ENCODE measurements around the gene ANO2.
A peak's percentile ranks its signal among the peaks of the same experiment; 100 is the strongest.
"Not testable (repeated sequence)": the region's sequence is repeated elsewhere in the genome, so short reads cannot be mapped to it uniquely, and the experiment has no call there.

The ANO2 gene

DNA sequence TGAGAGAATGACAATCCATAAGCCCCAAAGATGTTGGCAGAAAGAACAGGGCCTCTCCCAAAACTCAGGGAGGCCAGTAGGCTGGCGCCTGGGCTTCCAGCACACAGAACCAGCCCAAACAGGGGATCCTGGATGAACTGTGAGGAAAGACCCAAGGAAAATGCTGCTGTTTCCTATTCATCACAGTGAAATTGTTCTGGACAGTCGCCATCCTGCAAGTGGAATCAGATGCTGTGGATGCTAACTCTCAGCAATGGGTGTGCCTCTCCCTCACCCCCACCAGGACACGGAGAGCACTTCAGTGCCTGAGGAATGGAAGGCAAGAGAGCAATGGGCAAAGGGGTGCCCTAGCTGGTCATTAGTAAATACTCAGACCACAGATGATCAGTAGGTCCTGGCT is 80.8 kb downstream of the ANO2 start:
- no peak for DNase-seq (ENCODE audit: low read depth, low spot score)
- no peak overlapping the region for H3K4me3 ChIP-seq (ENCODE audit: insufficient read length, low read depth)
- H3K9ac ChIP-seq (ENCODE audit: insufficient read length, low read depth): no peak overlapping the region
- no peaks in the 10 kb centered on the region for H3K27me3 ChIP-seq (ENCODE audit: insufficient read depth, insufficient read length)
- peaks cover 7% of the 10 kb centered on the region; the same call in 1 of the 2 replicates for H3K9me3 ChIP-seq (ENCODE audit: insufficient read depth, low read length)
- H3K4me1 ChIP-seq (ENCODE audit: insufficient read depth, insufficient read length): peaks cover 3% of the 10 kb centered on the region
- no peaks in the 10 kb centered on the region for H3K36me3 ChIP-seq (ENCODE audit: insufficient read depth, insufficient read length, low read length)
- TF ChIP-seq SUZ12 (IDR thresholded peaks at IDR 0.05; ENCODE audit: extremely low read depth, insufficient read depth, insufficient read length) (no peak), ZNF274 (IDR thresholded peaks at IDR 0.05; ENCODE audit: low read depth, low read length) (no peak), YY1 (IDR thresholded peaks at IDR 0.05; ENCODE audit: insufficient read depth, insufficient read length) (no peak)

DNA sequence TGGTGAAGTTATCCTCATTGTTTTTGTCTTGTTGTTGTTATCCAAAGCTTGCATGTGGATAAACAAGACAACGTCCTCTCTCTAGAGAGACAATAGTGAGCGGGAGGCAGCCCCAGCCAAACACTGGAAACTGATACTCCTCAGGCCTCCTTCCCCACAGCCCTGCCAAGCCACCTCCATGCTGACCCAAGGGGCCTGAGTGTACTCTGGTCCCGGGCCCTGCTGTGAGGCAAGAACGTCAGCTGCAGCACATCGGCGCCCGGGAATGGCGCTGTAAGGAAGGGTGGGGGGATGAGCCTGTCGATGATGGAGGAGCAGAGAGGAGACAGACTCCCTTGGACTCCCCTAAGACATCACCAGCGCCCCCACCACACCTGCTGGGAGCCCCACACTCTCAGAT is 83.6 kb downstream of the ANO2 start:
- no peak for DNase-seq (ENCODE audit: low read depth, low spot score)
- H3K4me3 ChIP-seq (ENCODE audit: insufficient read length, low read depth): no peak overlapping the region
- no peaks in the 10 kb centered on the region for H3K4me1 ChIP-seq (ENCODE audit: insufficient read depth, insufficient read length)
- H3K9me3 ChIP-seq (ENCODE audit: insufficient read depth, low read length): peaks cover 7% of the 10 kb centered on the region; the same call in 1 of the 2 replicates
- H3K27me3 ChIP-seq (ENCODE audit: insufficient read depth, insufficient read length): no peaks in the 10 kb centered on the region
- no peak overlapping the region for H3K9ac ChIP-seq (ENCODE audit: insufficient read length, low read depth)
- no peak for TF ChIP-seq ZNF274 (IDR thresholded peaks at IDR 0.05; ENCODE audit: low read depth, low read length)
- TF ChIP-seq SUZ12 (IDR thresholded peaks at IDR 0.05; ENCODE audit: extremely low read depth, insufficient read depth, insufficient read length): no peak
- no peak for TF ChIP-seq YY1 (IDR thresholded peaks at IDR 0.05; ENCODE audit: insufficient read depth, insufficient read length)
- no peaks in the 10 kb centered on the region for H3K36me3 ChIP-seq (ENCODE audit: insufficient read depth, insufficient read length, low read length)

DNA sequence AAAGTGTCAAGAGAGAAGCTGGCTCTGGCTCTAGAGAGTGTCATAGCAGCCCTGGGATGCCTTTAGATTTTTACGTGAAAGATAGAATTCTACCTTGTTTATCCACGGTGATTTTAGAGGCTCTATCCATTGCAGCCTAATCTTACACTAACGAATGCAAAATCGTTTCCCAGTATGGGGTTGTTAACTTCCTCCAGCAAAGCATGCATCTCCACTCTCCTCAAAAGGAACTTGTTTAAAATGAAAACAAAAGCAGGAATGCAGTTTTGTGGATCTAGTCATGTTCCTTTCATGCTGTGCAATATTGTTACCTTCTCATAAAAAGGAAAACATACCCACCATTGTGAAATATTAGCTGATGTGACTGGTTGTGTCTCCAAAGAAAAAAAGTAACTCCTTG is 88.4 kb downstream of the ANO2 start:
- Histone ChIP-seq H3K9ac (ENCODE audit: insufficient read length, low read depth) (no peak overlapping the region), H3K4me3 (ENCODE audit: insufficient read length, low read depth) (no peak overlapping the region), H3K27me3 (ENCODE audit: insufficient read depth, insufficient read length) (peaks cover 12% of the 10 kb centered on the region), H3K36me3 (ENCODE audit: insufficient read depth, insufficient read length, low read length) (no peaks in the 10 kb centered on the region), H3K4me1 (ENCODE audit: insufficient read depth, insufficient read length) (no peaks in the 10 kb centered on the region), H3K9me3 (ENCODE audit: insufficient read depth, low read length) (no peaks in the 10 kb centered on the region)
- DNase-seq (ENCODE audit: low read depth, low spot score): peak; percentile 76
- TF ChIP-seq SUZ12 (IDR thresholded peaks at IDR 0.05; ENCODE audit: extremely low read depth, insufficient read depth, insufficient read length) (no peak), YY1 (IDR thresholded peaks at IDR 0.05; ENCODE audit: insufficient read depth, insufficient read length) (no peak), ZNF274 (IDR thresholded peaks at IDR 0.05; ENCODE audit: low read depth, low read length) (no peak)

DNA sequence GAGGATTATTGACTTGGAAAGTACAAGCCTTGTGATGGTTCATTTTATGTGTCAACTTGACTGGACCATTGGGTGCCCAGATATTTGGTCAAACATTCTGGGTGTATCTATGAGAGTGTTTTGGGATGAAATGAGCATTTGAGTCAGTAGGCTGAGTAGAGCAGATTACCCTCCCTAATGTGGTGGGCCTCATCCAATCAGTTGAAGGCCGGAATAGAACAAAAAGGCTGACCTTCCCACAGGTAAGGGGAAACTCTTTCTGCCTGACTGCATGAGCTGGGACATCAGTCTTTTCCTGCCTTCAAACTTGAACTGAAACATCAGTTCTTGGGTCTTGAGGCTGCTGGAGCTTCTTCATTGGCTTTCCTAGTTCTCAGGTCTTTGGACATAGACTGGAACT is 98.1 kb downstream of the ANO2 start:
- peaks cover 12% of the 10 kb centered on the region for H3K9me3 ChIP-seq (ENCODE audit: insufficient read depth, low read length)
- no peak overlapping the region for H3K4me3 ChIP-seq (ENCODE audit: insufficient read length, low read depth)
- H3K36me3 ChIP-seq (ENCODE audit: insufficient read depth, insufficient read length, low read length): no peaks in the 10 kb centered on the region
- no peaks in the 10 kb centered on the region for H3K27me3 ChIP-seq (ENCODE audit: insufficient read depth, insufficient read length)
- TF ChIP-seq SUZ12 (IDR thresholded peaks at IDR 0.05; ENCODE audit: extremely low read depth, insufficient read depth, insufficient read length): no peak
- no peak for TF ChIP-seq YY1 (IDR thresholded peaks at IDR 0.05; ENCODE audit: insufficient read depth, insufficient read length)
- TF ChIP-seq ZNF274 (IDR thresholded peaks at IDR 0.05; ENCODE audit: low read depth, low read length): no peak
- no peaks in the 10 kb centered on the region for H3K4me1 ChIP-seq (ENCODE audit: insufficient read depth, insufficient read length)
- H3K9ac ChIP-seq (ENCODE audit: insufficient read length, low read depth): no peak overlapping the region
- no peak for DNase-seq (ENCODE audit: low read depth, low spot score)

DNA sequence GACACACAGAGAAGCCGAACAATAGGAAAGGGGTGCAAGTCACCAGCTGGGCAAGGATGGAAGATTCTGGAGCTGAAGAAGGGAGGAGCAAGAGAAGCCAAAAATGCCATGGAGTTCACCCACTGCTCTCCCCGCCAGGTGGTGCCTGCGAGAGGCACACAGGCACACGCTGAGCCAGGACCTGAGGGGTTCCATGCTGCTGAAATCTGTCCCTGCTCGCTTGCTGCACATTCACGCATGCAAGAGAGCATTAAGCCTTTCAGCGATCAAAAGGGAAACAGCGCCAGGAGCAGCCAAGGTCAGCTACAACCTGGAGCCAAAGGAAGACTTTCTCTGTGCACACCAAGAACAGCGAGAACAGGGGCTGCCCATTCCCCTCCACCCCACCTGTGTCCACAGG is 104.1 kb downstream of the ANO2 start:
- H3K4me1 ChIP-seq (ENCODE audit: insufficient read depth, insufficient read length): no peaks in the 10 kb centered on the region
- no peak overlapping the region for H3K9ac ChIP-seq (ENCODE audit: insufficient read length, low read depth)
- H3K4me3 ChIP-seq (ENCODE audit: insufficient read length, low read depth): no peak overlapping the region
- no peaks in the 10 kb centered on the region for H3K36me3 ChIP-seq (ENCODE audit: insufficient read depth, insufficient read length, low read length)
- DNase-seq (ENCODE audit: low read depth, low spot score): no peak
- H3K27me3 ChIP-seq (ENCODE audit: insufficient read depth, insufficient read length): peaks cover 3% of the 10 kb centered on the region
- H3K9me3 ChIP-seq (ENCODE audit: insufficient read depth, low read length): no peaks in the 10 kb centered on the region
- TF ChIP-seq YY1 (IDR thresholded peaks at IDR 0.05; ENCODE audit: insufficient read depth, insufficient read length) (no peak), SUZ12 (IDR thresholded peaks at IDR 0.05; ENCODE audit: extremely low read depth, insufficient read depth, insufficient read length) (no peak)

DNA sequence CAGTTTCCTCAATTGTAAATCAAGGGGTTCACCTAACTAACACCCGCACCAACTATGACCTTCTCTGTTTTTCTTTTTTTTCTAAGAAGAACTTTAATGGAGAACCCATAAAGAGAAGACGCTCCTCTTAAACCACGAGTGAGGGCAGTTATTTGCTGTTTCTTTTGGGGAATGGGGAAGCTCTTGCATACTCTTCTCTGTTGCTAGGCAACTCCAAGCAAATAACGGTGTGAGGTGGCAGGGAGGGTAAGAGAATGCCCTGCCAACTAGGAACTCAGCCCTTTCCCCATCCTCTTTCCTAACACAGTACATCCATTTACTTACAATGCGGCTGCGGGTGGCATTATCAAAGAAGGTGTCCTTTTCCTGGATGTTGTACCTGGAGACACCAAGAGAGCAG is 114.9 kb downstream of the ANO2 start:
- no peaks in the 10 kb centered on the region for H3K36me3 ChIP-seq (ENCODE audit: insufficient read depth, insufficient read length, low read length)
- peak; percentile 76 for DNase-seq (ENCODE audit: low read depth, low spot score)

DNA sequence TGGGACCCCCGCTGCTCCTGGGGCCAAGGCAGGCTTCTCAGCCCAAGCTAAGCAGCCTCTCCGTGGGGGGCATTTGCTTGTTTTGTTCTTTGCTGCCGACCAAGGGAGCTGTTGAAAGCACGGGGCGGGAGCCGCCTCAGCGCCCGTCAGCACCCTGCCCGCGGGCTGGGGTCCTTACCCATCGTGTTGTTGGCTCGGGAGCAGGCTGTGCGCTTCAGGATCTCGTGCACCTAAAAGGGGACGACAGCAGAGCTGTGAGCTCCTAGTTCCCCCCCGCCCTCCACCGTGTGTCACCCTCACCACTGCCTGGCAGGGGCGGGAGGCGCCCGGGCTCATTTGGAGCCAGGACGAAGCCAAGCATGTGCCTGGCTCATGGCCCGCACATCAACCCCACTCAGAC is 117.5 kb downstream of the ANO2 start:
- peaks cover 16% of the 10 kb centered on the region for H3K27me3 ChIP-seq (ENCODE audit: insufficient read depth, insufficient read length)
- H3K36me3 ChIP-seq (ENCODE audit: insufficient read depth, insufficient read length, low read length): no peaks in the 10 kb centered on the region
- H3K9me3 ChIP-seq (ENCODE audit: insufficient read depth, low read length): peaks cover 32% of the 10 kb centered on the region; the same call in 1 of the 2 replicates
- H3K4me1 ChIP-seq (ENCODE audit: insufficient read depth, insufficient read length): peaks cover 16% of the 10 kb centered on the region
- peak overlapping the region; percentile 2 for H3K4me3 ChIP-seq (ENCODE audit: insufficient read length, low read depth)
- peak overlapping the region; percentile 23 for H3K9ac ChIP-seq (ENCODE audit: insufficient read length, low read depth)
- TF ChIP-seq ZNF274 (IDR thresholded peaks at IDR 0.05; ENCODE audit: low read depth, low read length) (no peak), YY1 (IDR thresholded peaks at IDR 0.05; ENCODE audit: insufficient read depth, insufficient read length) (no peak)
- peak; percentile 63 for DNase-seq (ENCODE audit: low read depth, low spot score)

More for the DNA sequence above, 114.9 kb downstream of the ANO2 start:
- Histone ChIP-seq H3K4me1 (ENCODE audit: insufficient read depth, insufficient read length) (peaks cover 16% of the 10 kb centered on the region), H3K4me3 (ENCODE audit: insufficient read length, low read depth) (no peak overlapping the region), H3K9ac (ENCODE audit: insufficient read length, low read depth) (no peak overlapping the region), H3K9me3 (ENCODE audit: insufficient read depth, low read length) (peaks cover 6% of the 10 kb centered on the region; the same call in 1 of the 2 replicates), H3K27me3 (ENCODE audit: insufficient read depth, insufficient read length) (peaks cover 17% of the 10 kb centered on the region)
- TF ChIP-seq ZNF274 (IDR thresholded peaks at IDR 0.05; ENCODE audit: low read depth, low read length): no peak
- no peak for TF ChIP-seq SUZ12 (IDR thresholded peaks at IDR 0.05; ENCODE audit: extremely low read depth, insufficient read depth, insufficient read length)
- no peak for TF ChIP-seq YY1 (IDR thresholded peaks at IDR 0.05; ENCODE audit: insufficient read depth, insufficient read length)

DNA sequence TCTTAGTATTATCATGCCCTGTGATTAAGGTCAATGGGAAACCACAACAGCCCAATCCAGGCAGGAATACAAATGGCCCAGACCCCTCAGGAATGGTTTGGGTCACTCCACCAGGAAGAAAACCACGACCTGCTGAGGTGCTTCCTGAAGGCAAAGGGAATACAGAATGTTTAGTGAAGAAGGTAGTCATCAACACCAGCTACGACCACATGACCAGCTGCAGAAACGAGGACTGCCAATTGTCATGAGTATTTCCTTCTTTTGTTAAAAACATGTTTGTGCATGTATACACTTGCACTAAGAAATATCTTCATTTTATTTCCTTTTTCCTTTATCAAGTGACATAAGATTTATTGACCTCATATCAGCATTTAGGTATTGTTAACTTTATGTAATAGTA is 119.3 kb downstream of the ANO2 start:
- H3K9ac ChIP-seq (ENCODE audit: insufficient read length, low read depth); H3K36me3 ChIP-seq (ENCODE audit: insufficient read depth, insufficient read length, low read length); H3K4me3 ChIP-seq (ENCODE audit: insufficient read length, low read depth); DNase-seq (ENCODE audit: low read depth, low spot score): not testable (repeated sequence)
- H3K27me3 ChIP-seq (ENCODE audit: insufficient read depth, insufficient read length): peaks cover 16% of the 10 kb centered on the region
- peaks cover 16% of the 10 kb centered on the region for H3K4me1 ChIP-seq (ENCODE audit: insufficient read depth, insufficient read length)
- H3K9me3 ChIP-seq (ENCODE audit: insufficient read depth, low read length): peaks cover 48% of the 10 kb centered on the region; the same call in 1 of the 2 replicates

DNA sequence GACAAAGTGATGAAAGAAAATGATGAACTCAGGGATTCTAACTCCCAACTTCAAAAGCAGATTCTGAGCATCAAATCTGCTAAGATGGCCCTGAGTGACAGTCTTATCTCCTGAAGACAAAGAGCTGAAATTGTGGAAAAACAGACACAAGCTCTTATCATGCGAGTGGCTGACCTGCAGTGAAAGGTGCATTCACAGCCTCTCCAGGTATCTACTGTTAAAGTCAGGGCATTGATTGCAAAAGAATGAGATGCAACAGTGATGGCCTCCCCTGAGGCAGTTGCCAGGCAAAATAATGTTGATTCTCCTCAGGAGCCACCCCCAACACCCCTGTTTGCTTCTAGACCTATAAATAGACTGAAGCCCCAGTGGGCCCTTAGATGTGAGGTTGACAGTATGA is 126.2 kb downstream of the ANO2 start:
- H3K4me1 ChIP-seq (ENCODE audit: insufficient read depth, insufficient read length); H3K36me3 ChIP-seq (ENCODE audit: insufficient read depth, insufficient read length, low read length); H3K4me3 ChIP-seq (ENCODE audit: insufficient read length, low read depth); H3K27me3 ChIP-seq (ENCODE audit: insufficient read depth, insufficient read length); H3K9ac ChIP-seq (ENCODE audit: insufficient read length, low read depth): not testable (repeated sequence)
- H3K9me3 ChIP-seq (ENCODE audit: insufficient read depth, low read length): peaks cover 65% of the 10 kb centered on the region
- DNase-seq (ENCODE audit: low read depth, low spot score): peak; percentile 27
